ENCODE results near the gene ST6GALNAC4. TPM values are rescaled to one million over a fixed set of nuclear protein-coding genes. Genes with fewer than 3 reads are reported as not detected.

The ST6GALNAC4 gene
- total and polyA plus RNA-seq, 3 donors from 2014 or later = 10.3 to 24.7 (median 18.8) TPM

DNA sequence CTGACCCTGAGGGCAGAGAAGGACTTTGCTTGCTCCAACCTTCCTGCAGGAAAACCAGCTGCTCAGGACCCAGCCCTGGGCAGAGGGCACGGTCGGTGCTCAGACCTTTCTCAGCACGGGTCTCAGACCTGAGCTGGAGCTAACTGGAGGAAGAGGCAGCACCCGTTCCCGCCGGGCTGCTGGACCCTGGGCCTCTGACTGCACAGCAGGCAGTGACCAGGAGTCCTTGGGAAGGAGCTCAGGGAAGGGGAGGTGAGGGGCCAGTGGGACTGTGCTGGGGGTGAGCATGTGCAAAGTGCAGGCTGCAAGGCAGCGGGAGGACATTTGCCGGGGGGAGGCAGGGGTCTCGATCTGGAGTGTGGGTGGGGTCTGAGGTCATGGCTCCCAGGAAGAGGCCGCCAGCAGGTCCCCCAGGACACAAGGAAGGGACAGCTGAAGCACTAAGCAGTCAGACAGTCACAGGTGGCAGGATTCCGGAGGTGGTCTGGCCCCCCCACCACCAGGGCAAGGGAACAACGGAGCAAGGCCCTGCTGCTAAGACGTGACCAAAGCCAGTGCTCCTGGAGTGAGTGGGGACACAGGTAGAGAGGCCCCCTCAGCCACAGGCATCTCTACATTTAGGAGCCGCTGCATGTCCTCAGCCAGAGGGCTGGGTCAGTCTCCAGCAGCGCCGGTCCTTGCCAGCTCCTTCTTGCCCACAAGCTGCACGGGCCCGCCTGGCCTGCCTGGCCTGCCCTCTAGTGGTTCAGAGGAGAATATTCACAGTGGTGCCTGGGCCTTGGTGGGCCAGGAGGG is 25.6 kb upstream of the ST6GALNAC4 start:
- 42 to 56% methylated on average over 14 to 18 of the region's 18 CpGs for WGBS, 2 donors
- intact Hi-C loops (cut with DNase I; ENCODE audit: low total_unique reads) = loop anchor here (5.0 kb wide), 1 partner anchor 175 kb away; no protein-coding TSS in a partner anchor
- TF ChIP-seq, protein P1, sequence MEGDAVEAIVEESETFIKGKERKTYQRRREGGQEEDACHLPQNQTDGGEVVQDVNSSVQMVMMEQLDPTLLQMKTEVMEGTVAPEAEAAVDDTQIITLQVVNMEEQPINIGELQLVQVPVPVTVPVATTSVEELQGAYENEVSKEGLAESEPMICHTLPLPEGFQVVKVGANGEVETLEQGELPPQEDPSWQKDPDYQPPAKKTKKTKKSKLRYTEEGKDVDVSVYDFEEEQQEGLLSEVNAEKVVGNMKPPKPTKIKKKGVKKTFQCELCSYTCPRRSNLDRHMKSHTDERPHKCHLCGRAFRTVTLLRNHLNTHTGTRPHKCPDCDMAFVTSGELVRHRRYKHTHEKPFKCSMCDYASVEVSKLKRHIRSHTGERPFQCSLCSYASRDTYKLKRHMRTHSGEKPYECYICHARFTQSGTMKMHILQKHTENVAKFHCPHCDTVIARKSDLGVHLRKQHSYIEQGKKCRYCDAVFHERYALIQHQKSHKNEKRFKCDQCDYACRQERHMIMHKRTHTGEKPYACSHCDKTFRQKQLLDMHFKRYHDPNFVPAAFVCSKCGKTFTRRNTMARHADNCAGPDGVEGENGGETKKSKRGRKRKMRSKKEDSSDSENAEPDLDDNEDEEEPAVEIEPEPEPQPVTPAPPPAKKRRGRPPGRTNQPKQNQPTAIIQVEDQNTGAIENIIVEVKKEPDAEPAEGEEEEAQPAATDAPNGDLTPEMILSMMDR (IDR thresholded peaks at IDR 0.05) = peak; percentile 84 to 94 (median 90)
- TF ChIP-seq POLR2A (IDR thresholded peaks at IDR 0.05) = no peak
- Histone ChIP-seq H3K4me1 (peaks cover 48% of the 10 kb centered on the region), H3K27ac (peak overlapping the region; percentile 56 to 79), H3K4me3 (no peak overlapping the region), H3K27me3 (no peaks in the 10 kb centered on the region), H3K9me3 (no peaks in the 10 kb centered on the region), H3K36me3 (ENCODE audit: low read depth, missing control alignments) (peaks cover 5% of the 10 kb centered on the region)
- peak; percentile 86 for DNase-seq

DNA sequence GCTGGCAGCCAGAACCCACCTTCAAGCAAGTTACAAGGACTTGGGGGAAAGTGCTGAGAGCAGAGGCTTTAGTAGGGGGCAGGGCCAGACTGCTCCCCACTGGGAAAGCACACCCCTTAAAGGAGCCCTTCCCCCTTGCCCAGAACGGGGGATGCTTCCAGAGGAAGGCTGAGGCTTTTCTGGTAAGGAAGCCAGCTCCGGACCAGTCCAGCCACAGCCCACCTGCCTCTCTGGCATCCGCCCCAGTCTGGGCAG is 25.0 kb upstream of the ST6GALNAC4 start:
- H3K9me3 ChIP-seq = no peaks in the 10 kb centered on the region
- H3K27ac ChIP-seq = peak overlapping the region; percentile 56 to 79
- no peak overlapping the region for H3K4me3 ChIP-seq
- no peak for DNase-seq
- H3K4me1 ChIP-seq = peaks cover 49% of the 10 kb centered on the region
- H3K36me3 ChIP-seq (ENCODE audit: low read depth, missing control alignments) = peaks cover 5% of the 10 kb centered on the region
- no peak for TF ChIP-seq POLR2A (IDR thresholded peaks at IDR 0.05)
- TF ChIP-seq, protein P1 (IDR thresholded peaks at IDR 0.05) = no peak
- intact Hi-C loops (cut with DNase I; ENCODE audit: low total_unique reads) = loop anchor here (5.0 kb wide), 1 partner anchor 175 kb away; no protein-coding TSS in a partner anchor
- WGBS, 2 donors = 45 to 50% methylated on average over 1 to 3 of the region's 3 CpGs
- no peaks in the 10 kb centered on the region for H3K27me3 ChIP-seq

DNA sequence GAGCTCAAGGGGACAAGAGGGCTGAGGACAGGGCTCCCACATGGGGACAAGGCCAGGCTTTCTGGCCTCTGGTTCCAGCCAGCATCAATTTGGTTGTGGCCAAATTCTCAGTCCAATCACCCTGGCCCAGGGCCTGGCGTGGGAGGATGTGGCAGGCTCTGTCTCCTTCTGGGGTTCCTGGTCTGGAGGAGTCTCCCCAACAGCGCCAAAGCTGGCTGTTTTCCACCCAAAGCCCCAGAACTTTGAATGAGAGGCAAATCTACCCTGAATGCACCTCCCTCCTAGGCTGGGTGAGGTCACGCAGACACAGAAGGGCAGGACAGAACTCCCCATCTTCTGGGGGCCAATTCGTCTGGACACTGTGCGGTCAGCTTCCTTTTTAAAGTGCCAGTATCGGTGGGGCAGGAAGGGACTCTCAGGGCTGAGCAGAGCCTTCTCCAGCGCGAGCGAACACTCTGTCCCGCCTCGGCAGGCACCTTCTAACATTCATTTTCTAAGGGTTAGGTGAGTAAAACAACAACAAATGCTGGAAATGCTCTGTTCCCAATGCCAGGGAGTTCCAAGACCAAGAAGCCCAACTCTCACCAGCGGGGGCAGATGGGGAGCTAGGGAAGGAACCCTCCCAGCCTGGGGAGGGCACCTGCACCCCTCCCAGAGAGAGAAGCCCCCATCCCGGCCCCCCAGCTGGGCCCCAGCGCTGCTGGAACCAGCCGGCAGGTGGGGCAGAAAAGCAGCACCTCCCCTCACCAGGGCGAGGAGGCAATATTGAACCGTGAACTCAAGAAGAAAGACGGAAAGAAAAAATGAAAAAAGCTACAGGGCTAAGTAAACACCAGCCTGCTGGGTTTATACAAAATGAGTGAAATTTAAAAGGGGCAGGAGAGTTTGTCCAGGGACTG is 24.5 kb upstream of the ST6GALNAC4 start:
- Histone ChIP-seq H3K36me3 (ENCODE audit: low read depth, missing control alignments) (peaks cover 5% of the 10 kb centered on the region), H3K4me3 (no peak overlapping the region), H3K27ac (peak overlapping the region; percentile 56 to 79), H3K27me3 (no peaks in the 10 kb centered on the region), H3K4me1 (peaks cover 46% of the 10 kb centered on the region), H3K9me3 (no peaks in the 10 kb centered on the region)
- no peak for DNase-seq
- WGBS, 2 donors = 38 to 41% methylated on average over 14 to 18 of the region's 18 CpGs
- no peak for TF ChIP-seq POLR2A (IDR thresholded peaks at IDR 0.05)
- TF ChIP-seq, protein P1 (IDR thresholded peaks at IDR 0.05) = no peak
- intact Hi-C loops (cut with DNase I; ENCODE audit: low total_unique reads) = loop anchor here (5.0 kb wide), 1 partner anchor 176 kb away; no protein-coding TSS in a partner anchor

DNA sequence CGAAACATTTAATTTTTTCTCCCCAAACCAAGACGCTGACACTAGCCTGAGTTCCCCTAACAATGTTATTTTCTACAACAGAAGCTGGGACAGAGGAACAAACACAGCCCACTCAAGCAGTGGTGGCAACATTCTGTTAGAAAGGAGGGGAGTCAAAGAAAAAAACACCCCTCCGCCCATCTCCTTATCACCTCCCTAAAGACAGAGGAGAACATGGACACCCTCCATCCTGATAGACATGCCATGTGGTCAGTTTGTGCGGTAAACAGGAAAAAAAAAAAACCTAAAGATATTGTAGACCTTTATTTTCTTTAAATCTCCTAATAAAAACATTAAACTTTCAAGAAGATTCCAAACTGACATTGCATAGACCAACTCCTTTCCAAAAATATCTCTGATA is 23.8 kb upstream of the ST6GALNAC4 start:
- Histone ChIP-seq H3K36me3 (ENCODE audit: low read depth, missing control alignments) (peaks cover 5% of the 10 kb centered on the region), H3K4me1 (peaks cover 42% of the 10 kb centered on the region), H3K27ac (peak overlapping the region; percentile 56 to 79), H3K4me3 (no peak overlapping the region), H3K27me3 (no peaks in the 10 kb centered on the region), H3K9me3 (no peaks in the 10 kb centered on the region)
- TF ChIP-seq, protein P1 (IDR thresholded peaks at IDR 0.05) = no peak
- TF ChIP-seq POLR2A (IDR thresholded peaks at IDR 0.05) = no peak
- intact Hi-C loops (cut with DNase I; ENCODE audit: low total_unique reads) = loop anchor here (5.0 kb wide), 1 partner anchor 177 kb away; no protein-coding TSS in a partner anchor
- 43 to 48% methylated on average over 4 of the region's 4 CpGs for WGBS, 2 donors
- no peak for DNase-seq
